Activated CD8-positive, alpha-beta T cell treated with anti-CD3 and anti-CD28 coated beads for 36 hours (primary cell): ENCODE results near the gene TBX4. TPM values are rescaled to one million over a fixed set of nuclear protein-coding genes. Genes with fewer than 3 reads are reported as not detected.

Source experiments
- ATAC-seq: fragments of 200-7000 bp; cut with Tn5 transposase; one replicate; pipeline ENCODE4 v1.10.0; 2021; ENCODE audit warnings: mild to moderate bottlenecking, moderate library complexity
- CTCF ChIA-PET: fragments of 350-600 bp; sonication (Branson Sonifier 250); formaldehyde crosslinking; loops from one replicate; lab custom pipeline; 2021; ENCODE audit warnings: antibody characterized with exemption; lab: Charles Lee
- POLR2A ChIA-PET: fragments of 350-600 bp; sonication (Branson Sonifier 250); formaldehyde crosslinking; loops from one replicate; lab custom pipeline; 2021; ENCODE audit warnings: antibody characterized with exemption; lab: Charles Lee
- DNase-seq: peaks from one replicate; pipeline ENCODE4 v3.0.0-alpha.2; 2020
- H3K27ac Mint-ChIP-seq: one replicate; pipeline ENCODE4 v1.8.0; 2021; ENCODE audit warnings: mild to moderate bottlenecking, mixed read lengths
- H3K27me3 Mint-ChIP-seq: one replicate; pipeline ENCODE4 v1.8.0; 2021; ENCODE audit warnings: mixed read lengths
- H3K36me3 Mint-ChIP-seq: one replicate; pipeline ENCODE4 v1.8.0; 2021; ENCODE audit warnings: low read depth, mixed read lengths
- H3K4me1 Mint-ChIP-seq: one replicate; pipeline ENCODE4 v1.8.0; 2021; ENCODE audit warnings: low read depth, mixed read lengths
- H3K4me3 Mint-ChIP-seq: one replicate; pipeline ENCODE4 v1.8.0; 2021; ENCODE audit warnings: mild to moderate bottlenecking, moderate library complexity, mixed read lengths
- H3K9me3 Mint-ChIP-seq: one replicate; pipeline ENCODE4 v1.8.0; 2021; ENCODE audit warnings: mixed read lengths
- CTCF ChIP-seq: fragments of 200-600 bp; IDR thresholded peaks from one replicate; pipeline ENCODE4 v1.8.0; 2022; ENCODE audit warnings: antibody characterized with exemption, mild to moderate bottlenecking
- intact Hi-C: fragments of 100-400 bp; cut with micrococcal nuclease; formaldehyde crosslinking; loops from one replicate; pipeline ENCODE4 v1.10.0; 2022
- total RNA-seq, 2 experiments: library from RNA; stranded (reverse); gene quantifications; one replicate each; pipeline ENCODE4 v1.2.3, GENCODE V29; 2021

TBX4 gene
- total RNA-seq, 2 experiments from 2014 or later: not detected

GRCh38 chr17:61459939-61460718 lies 7.9 kb downstream of the TBX4 start:
- DNase-seq (no peak), ATAC-seq (no peak)
- no peak for TF ChIP-seq CTCF
- H3K27ac Mint-ChIP-seq: no peak overlapping the region
- H3K9me3 Mint-ChIP-seq: no peaks in the 10 kb centered on the region
- H3K4me3 Mint-ChIP-seq: no peak overlapping the region
- intact Hi-C loops: no loop called here
- peaks cover 25% of the 10 kb centered on the region for H3K4me1 Mint-ChIP-seq
- POLR2A ChIA-PET: interaction anchor here (0.6 to 1.4 kb wide), 2 partner anchors 13 to 1003 kb away, joined by 3 to 5 read pairs; no protein-coding TSS in a partner anchor
- H3K27me3 Mint-ChIP-seq: peaks cover 74% of the 10 kb centered on the region
- no peaks in the 10 kb centered on the region for H3K36me3 Mint-ChIP-seq
- CTCF ChIA-PET: no interaction called here

GRCh38 chr17:61460796-61461585 lies 8.8 kb downstream of the TBX4 start:
- Mint-ChIP-seq H3K4me3 (no peak overlapping the region), H3K36me3 (no peaks in the 10 kb centered on the region), H3K27me3 (peaks cover 69% of the 10 kb centered on the region), H3K27ac (no peak overlapping the region), H3K9me3 (no peaks in the 10 kb centered on the region), H3K4me1 (peaks cover 22% of the 10 kb centered on the region)
- intact Hi-C loops: no loop called here
- ATAC-seq: no peak
- POLR2A ChIA-PET: interaction anchor here (1.4 kb wide), 1 partner anchor 14 kb away, joined by 5 read pairs; no protein-coding TSS in a partner anchor
- no peak for DNase-seq
- CTCF ChIA-PET: no interaction called here
- no peak for TF ChIP-seq CTCF

- no peaks in the 10 kb centered on the region for H3K36me3 Mint-ChIP-seq
- CTCF ChIA-PET: no interaction called here
These were observed 9.4 kb downstream of the TBX4 start for GRCh38 chr17:61461586-61461966.

GRCh38 chr17:61461967-61462718 lies 9.9 kb downstream of the TBX4 start:
- POLR2A ChIA-PET: no interaction called here
- Mint-ChIP-seq H3K4me1 (peaks cover 20% of the 10 kb centered on the region), H3K9me3 (no peaks in the 10 kb centered on the region), H3K36me3 (no peaks in the 10 kb centered on the region), H3K4me3 (no peak overlapping the region), H3K27me3 (peaks cover 68% of the 10 kb centered on the region), H3K27ac (no peak overlapping the region)
- ATAC-seq: peak; percentile 17
- CTCF ChIA-PET: no interaction called here
- intact Hi-C loops: no loop called here
- TF ChIP-seq CTCF: no peak
- DNase-seq: no peak

More at GRCh38 chr17:61461586-61461966, 9.4 kb downstream of the TBX4 start:
- H3K4me1 Mint-ChIP-seq: peaks cover 22% of the 10 kb centered on the region
- no peak overlapping the region for H3K4me3 Mint-ChIP-seq
- ATAC-seq (no peak), DNase-seq (no peak)
- intact Hi-C loops: no loop called here
- no peaks in the 10 kb centered on the region for H3K9me3 Mint-ChIP-seq
- peaks cover 70% of the 10 kb centered on the region for H3K27me3 Mint-ChIP-seq
- POLR2A ChIA-PET: no interaction called here
- no peak overlapping the region for H3K27ac Mint-ChIP-seq
- TF ChIP-seq CTCF: no peak
